IPS-20b (cell line): Measurements from ENCODE around the gene EPHA5.
"Not testable (repeated sequence)": the region's sequence is repeated elsewhere in the genome, so short reads cannot be mapped to it uniquely, and the experiment has no call there.

Source experiments
- H3K27ac ChIP-seq: one replicate; pipeline ENCODE4 v1.5.1; 2013; ENCODE audit warnings: low read length
- H3K27me3 ChIP-seq: 2 replicates; pipeline ENCODE4 v1.6.1; 2013; ENCODE audit warnings: mild to moderate bottlenecking, low read length, inconsistent platforms; ENCODE audit not compliant: insufficient read depth
- H3K36me3 ChIP-seq: 2 replicates; pipeline ENCODE4 v1.6.1; 2013; ENCODE audit warnings: low read depth, mild to moderate bottlenecking, inconsistent platforms, low read length, moderate library complexity; ENCODE audit not compliant: insufficient read depth
- H3K4me1 ChIP-seq: 2 replicates; pipeline ENCODE4 v1.6.1; 2013; ENCODE audit warnings: mild to moderate bottlenecking, control low read depth, inconsistent platforms, low read length, moderate library complexity; ENCODE audit not compliant: insufficient read depth
- H3K4me3 ChIP-seq: 2 replicates; pipeline ENCODE4 v1.5.1; 2013; ENCODE audit warnings: mild to moderate bottlenecking, low read length, inconsistent platforms
- H3K9ac ChIP-seq: 2 replicates; pipeline ENCODE4 v1.6.1; 2013; ENCODE audit warnings: low read depth, mild to moderate bottlenecking, inconsistent platforms, low read length, moderate library complexity
- H3K9me3 ChIP-seq: 2 replicates; pipeline ENCODE4 v1.6.1; 2013; ENCODE audit warnings: mild to moderate bottlenecking, low read depth, low read length, inconsistent platforms; ENCODE audit not compliant: insufficient read depth

The EPHA5 gene

GRCh38 chr4:65353098-65353497 is 317.2 kb downstream of the EPHA5 start:
- no peak overlapping the region for H3K4me3 ChIP-seq
- H3K9me3 ChIP-seq = no peaks in the 10 kb centered on the region
- H3K27me3 ChIP-seq = no peaks in the 10 kb centered on the region
- H3K4me1 ChIP-seq = no peaks in the 10 kb centered on the region
- no peaks in the 10 kb centered on the region for H3K36me3 ChIP-seq
- H3K27ac ChIP-seq = no peak overlapping the region
- H3K9ac ChIP-seq = no peak overlapping the region

GRCh38 chr4:65344278-65344825 is 325.9 kb downstream of the EPHA5 start:
- Histone ChIP-seq H3K9me3 (no peaks in the 10 kb centered on the region), H3K9ac (no peak overlapping the region), H3K27me3 (no peaks in the 10 kb centered on the region), H3K36me3 (no peaks in the 10 kb centered on the region), H3K4me3 (no peak overlapping the region), H3K4me1 (no peaks in the 10 kb centered on the region), H3K27ac (no peak overlapping the region)

- no peaks in the 10 kb centered on the region for H3K36me3 ChIP-seq
- no peaks in the 10 kb centered on the region for H3K4me1 ChIP-seq
- H3K9me3 ChIP-seq = no peaks in the 10 kb centered on the region
- no peaks in the 10 kb centered on the region for H3K27me3 ChIP-seq
- H3K4me3 ChIP-seq = no peak overlapping the region
- no peak overlapping the region for H3K9ac ChIP-seq
- no peak overlapping the region for H3K27ac ChIP-seq
These were observed 326.9 kb downstream of the EPHA5 start for GRCh38 chr4:65343342-65343741.

- H3K4me3 ChIP-seq = no peak overlapping the region
These were observed 328.7 kb downstream of the EPHA5 start for GRCh38 chr4:65341557-65341956.

GRCh38 chr4:65340382-65341109 is 329.7 kb downstream of the EPHA5 start:
- Histone ChIP-seq H3K27ac (no peak overlapping the region), H3K27me3 (no peaks in the 10 kb centered on the region), H3K36me3 (no peaks in the 10 kb centered on the region), H3K9ac (no peak overlapping the region), H3K4me1 (no peaks in the 10 kb centered on the region), H3K4me3 (no peak overlapping the region), H3K9me3 (no peaks in the 10 kb centered on the region)

More at GRCh38 chr4:65341557-65341956, 328.7 kb downstream of the EPHA5 start:
- Histone ChIP-seq H3K36me3 (no peaks in the 10 kb centered on the region), H3K9me3 (no peaks in the 10 kb centered on the region), H3K27me3 (no peaks in the 10 kb centered on the region), H3K4me1 (no peaks in the 10 kb centered on the region), H3K27ac (no peak overlapping the region), H3K9ac (no peak overlapping the region)

GRCh38 chr4:65337371-65337770 is 332.9 kb downstream of the EPHA5 start:
- no peak overlapping the region for H3K27ac ChIP-seq
- H3K4me3 ChIP-seq = no peak overlapping the region
- H3K9me3 ChIP-seq = no peaks in the 10 kb centered on the region
- no peaks in the 10 kb centered on the region for H3K27me3 ChIP-seq
- H3K9ac ChIP-seq = no peak overlapping the region
- no peaks in the 10 kb centered on the region for H3K36me3 ChIP-seq
- H3K4me1 ChIP-seq = no peaks in the 10 kb centered on the region

- H3K27ac ChIP-seq = no peak overlapping the region
- H3K9ac ChIP-seq = no peak overlapping the region
- H3K27me3 ChIP-seq = no peaks in the 10 kb centered on the region
- no peaks in the 10 kb centered on the region for H3K4me1 ChIP-seq
- no peaks in the 10 kb centered on the region for H3K36me3 ChIP-seq
- H3K9me3 ChIP-seq = no peaks in the 10 kb centered on the region
- no peak overlapping the region for H3K4me3 ChIP-seq
These were observed 333.8 kb downstream of the EPHA5 start for GRCh38 chr4:65336465-65336864.

GRCh38 chr4:65316534-65316933 is 353.8 kb downstream of the EPHA5 start:
- no peak overlapping the region for H3K9ac ChIP-seq
- H3K4me1 ChIP-seq = no peaks in the 10 kb centered on the region
- no peak overlapping the region for H3K27ac ChIP-seq
- no peaks in the 10 kb centered on the region for H3K9me3 ChIP-seq
- H3K27me3 ChIP-seq = no peaks in the 10 kb centered on the region
- H3K36me3 ChIP-seq = no peaks in the 10 kb centered on the region
- H3K4me3 ChIP-seq = no peak overlapping the region

GRCh38 chr4:65311120-65311519 is 359.2 kb downstream of the EPHA5 start:
- no peaks in the 10 kb centered on the region for H3K9me3 ChIP-seq
- no peak overlapping the region for H3K27ac ChIP-seq
- no peaks in the 10 kb centered on the region for H3K27me3 ChIP-seq
- no peaks in the 10 kb centered on the region for H3K4me1 ChIP-seq
- no peaks in the 10 kb centered on the region for H3K36me3 ChIP-seq
- H3K9ac ChIP-seq = no peak overlapping the region
- no peak overlapping the region for H3K4me3 ChIP-seq

- H3K4me3 ChIP-seq = no peak overlapping the region
- H3K36me3 ChIP-seq = no peaks in the 10 kb centered on the region
- no peaks in the 10 kb centered on the region for H3K9me3 ChIP-seq
- H3K27ac ChIP-seq = no peak overlapping the region
- no peak overlapping the region for H3K9ac ChIP-seq
- H3K4me1 ChIP-seq = no peaks in the 10 kb centered on the region
- no peaks in the 10 kb centered on the region for H3K27me3 ChIP-seq
These were observed 359.7 kb downstream of the EPHA5 start for GRCh38 chr4:65310586-65310985.

- H3K9ac ChIP-seq, H3K27me3 ChIP-seq, H3K27ac ChIP-seq, H3K36me3 ChIP-seq, H3K4me1 ChIP-seq, H3K4me3 ChIP-seq, H3K9me3 ChIP-seq: not testable (repeated sequence)
These were observed 361.7 kb downstream of the EPHA5 start for GRCh38 chr4:65308626-65309025.

GRCh38 chr4:65302145-65302544 is 368.1 kb downstream of the EPHA5 start:
- Histone ChIP-seq H3K36me3 (no peaks in the 10 kb centered on the region), H3K9ac (no peak overlapping the region), H3K4me1 (no peaks in the 10 kb centered on the region), H3K27me3 (no peaks in the 10 kb centered on the region), H3K4me3 (no peak overlapping the region), H3K9me3 (no peaks in the 10 kb centered on the region), H3K27ac (no peak overlapping the region)
